AG08396 (cell line): ENCODE measurements around the gene ATF7.
"Not testable (repeated sequence)": the region's sequence is repeated elsewhere in the genome, so short reads cannot be mapped to it uniquely, and the experiment has no call there.

Source experiments
- DNase-seq: peaks from one replicate; pipeline ENCODE4 v3.0.0; 2012; ENCODE audit warnings: low spot score, mixed read lengths

ATF7 gene

GRCh38 chr12:53625946-53626701, at the start of gene ATF7:
Gene ATF7 (minus strand): TSS chr12:53626382. CDS start chr12:53601000, 25,382 bp downstream.
- DNase-seq = peak; percentile 96

- no peak for DNase-seq
Measured at GRCh38 chr12:53674977-53675700, 49.0 kb upstream of the ATF7 start.

GRCh38 chr12:53670971-53671370, 44.8 kb upstream of the ATF7 start:
- DNase-seq = no peak

GRCh38 chr12:53670308-53670707, 44.1 kb upstream of the ATF7 start:
- DNase-seq = no peak

- no peak for DNase-seq
Measured at GRCh38 chr12:53667080-53667479, 40.9 kb upstream of the ATF7 start.

- DNase-seq = no peak
Measured at GRCh38 chr12:53664936-53665335, 38.8 kb upstream of the ATF7 start.

GRCh38 chr12:53664191-53664590, 38.0 kb upstream of the ATF7 start:
- DNase-seq = no peak

- no peak for DNase-seq
Measured at GRCh38 chr12:53660041-53660440, 33.9 kb upstream of the ATF7 start.

- DNase-seq = no peak
Measured at GRCh38 chr12:53659571-53659981, 33.4 kb upstream of the ATF7 start.

- DNase-seq = peak; percentile 55
Measured at GRCh38 chr12:53659011-53659551, 32.9 kb upstream of the ATF7 start.

- DNase-seq = no peak
Measured at GRCh38 chr12:53657041-53657440, 30.9 kb upstream of the ATF7 start.

- DNase-seq = no peak
Measured at GRCh38 chr12:53653595-53653994, 27.4 kb upstream of the ATF7 start.

- no peak for DNase-seq
Measured at GRCh38 chr12:53652366-53652765, 26.2 kb upstream of the ATF7 start.

GRCh38 chr12:53651737-53652136, 25.6 kb upstream of the ATF7 start:
- DNase-seq = no peak

- not testable (repeated sequence) for DNase-seq
Measured at GRCh38 chr12:53646300-53646699, 20.1 kb upstream of the ATF7 start.

- no peak for DNase-seq
Measured at GRCh38 chr12:53645165-53645564, 19.0 kb upstream of the ATF7 start.

GRCh38 chr12:53644133-53644532, 18.0 kb upstream of the ATF7 start:
- DNase-seq = no peak

- no peak for DNase-seq
Measured at GRCh38 chr12:53643232-53643979, 17.2 kb upstream of the ATF7 start.

- no peak for DNase-seq
Measured at GRCh38 chr12:53638057-53638456, 11.9 kb upstream of the ATF7 start.

GRCh38 chr12:53636641-53637040, 10.5 kb upstream of the ATF7 start:
- no peak for DNase-seq

GRCh38 chr12:53635708-53636107, 9.5 kb upstream of the ATF7 start:
- not testable (repeated sequence) for DNase-seq

- DNase-seq = no peak
Measured at GRCh38 chr12:53631721-53632120, 5.5 kb upstream of the ATF7 start.
